K562 (cell line): Measurements from ENCODE around the gene TRAF3IP1. TPM values are rescaled to one million over a fixed set of nuclear protein-coding genes. Genes with fewer than 3 reads are reported as not detected.

Source experiments
- GABPA ChIP-seq: fragments of 200-800 bp; sonication (Bioruptor generic); conservative IDR thresholded peaks from 2 replicates; pipeline ENCODE4 v1.6.1; 2016; ENCODE audit warnings: low read depth, missing genetic modification characterization, missing compliant biosample characterization
- KAT7 ChIP-seq: sonication (generic); formaldehyde crosslinking; IDR thresholded peaks from 2 replicates; pipeline ENCODE4 v1.8.0; 2022; ENCODE audit warnings: missing genetic modification reagents, mild to moderate bottlenecking, borderline replicate concordance
- MAX ChIP-seq: sonication (generic); formaldehyde crosslinking; IDR thresholded peaks from 2 replicates; pipeline ENCODE4 v1.9.0; 2022; ENCODE audit warnings: mild to moderate bottlenecking, missing genetic modification reagents
- MYBL2 ChIP-seq, 2 experiments: fragments of 450-650 bp in 1 of 2; sonication (generic) in 1 of 2; formaldehyde crosslinking in 1 of 2; IDR thresholded peaks; 2 replicates each; pipeline versions ENCODE4 v1.6.1 to v1.8.1; 2017 to 2022; ENCODE audit warnings: borderline replicate concordance in 1 of 2, inconsistent platforms in 1 of 2, low read depth in 1 of 2, mild to moderate bottlenecking in 1 of 2, missing genetic modification reagents in 1 of 2, moderate library complexity in 1 of 2
- PKNOX1 ChIP-seq: fragments of 450-650 bp; IDR thresholded peaks from 2 replicates; pipeline ENCODE4 v1.6.1; 2016
- RAD21 ChIP-seq, 2 experiments: fragments of 250-450 bp in 1 of 2; fragments of 450-650 bp in 1 of 2; sonication (Bioruptor Pico) in 1 of 2; formaldehyde crosslinking in 1 of 2; IDR thresholded peaks in 1 of 2; conservative IDR thresholded peaks in 1 of 2; 2 replicates each; pipeline versions ENCODE4 v1.4.0 to v1.8.0; 2020 to 2022; ENCODE audit warnings: mild to moderate bottlenecking in 2 of 2, moderate library complexity in 1 of 2
- RBFOX2 ChIP-seq: fragments of 200-400 bp; formaldehyde crosslinking; IDR thresholded peaks from 2 replicates; pipeline ENCODE4 v1.6.1; 2017; ENCODE audit warnings: low read depth, mild to moderate bottlenecking, low read length, moderate library complexity
- RHOXF2B ChIP-seq: fragments of 250-450 bp; sonication (Bioruptor Pico); conservative IDR thresholded peaks from 2 replicates; pipeline ENCODE4 v1.5.1; 2021
- SIN3A ChIP-seq, 2 experiments: fragments of 150-350 bp in 1 of 2; IDR thresholded peaks; 2 replicates each; pipeline ENCODE4 v1.6.1; 2011 to 2016; ENCODE audit warnings: borderline replicate concordance in 2 of 2, low read depth in 2 of 2, low read length in 2 of 2, mild to moderate bottlenecking in 2 of 2, moderate library complexity in 2 of 2; ENCODE audit not compliant: control insufficient read depth in 1 of 2
- TAF15 ChIP-seq: fragments of 200-400 bp; formaldehyde crosslinking; IDR thresholded peaks from 2 replicates; pipeline ENCODE4 v1.6.1; 2017; ENCODE audit warnings: mild to moderate bottlenecking, low read depth, low read length, moderate library complexity
- TBL1XR1 ChIP-seq, 2 experiments: IDR thresholded peaks; 2 replicates each; pipeline ENCODE4 v1.6.1; 2012; ENCODE audit warnings: improper control_type of control experiment in 2 of 2, low read length in 2 of 2, mild to moderate bottlenecking in 1 of 2
- TBP ChIP-seq: optimal IDR thresholded peaks from 2 replicates; pipeline ENCODE3; 2011; ENCODE audit warnings: low read depth, low read length, improper control_type of control experiment
- TRIM25 ChIP-seq: fragments of 450-650 bp; IDR thresholded peaks from 2 replicates; pipeline ENCODE4 v1.7.0; 2016; ENCODE audit warnings: borderline replicate concordance
- ZBTB11 ChIP-seq, 3 experiments: fragments of 200-800 bp in 1 of 3; fragments of 250-450 bp in 1 of 3; fragments of 450-650 bp in 1 of 3; sonication (Bioruptor Pico) in 1 of 3; sonication (Bioruptor generic) in 1 of 3; formaldehyde crosslinking in 1 of 3; IDR thresholded peaks; 2 replicates each; pipeline versions ENCODE4 v1.6.1 to v1.8.0; 2016 to 2022; ENCODE audit warnings: mild to moderate bottlenecking in 2 of 3, missing genetic modification characterization in 2 of 3, missing compliant biosample characterization in 1 of 3, moderate library complexity in 1 of 3
- ZNF3 ChIP-seq: fragments of 250-450 bp; sonication (Bioruptor Pico); IDR thresholded peaks from 2 replicates; pipeline ENCODE4 v1.5.0; 2021; ENCODE audit warnings: mild to moderate bottlenecking, moderate library complexity
- ZNF551 ChIP-seq: fragments of 250-450 bp; sonication (Bioruptor Pico); IDR thresholded peaks from 2 replicates; pipeline ENCODE4 v1.5.0; 2021; ENCODE audit warnings: mild to moderate bottlenecking, moderate library complexity
- polyA plus RNA-seq, 8 experiments: library from polyadenylated mRNA; depleted of rRNA in 4 of 8; stranded (reverse) in 5 of 8; unstranded in 3 of 8; fragments of >200 nt; fragmentation: Nextera tagmentation in 2 of 8; fragmentation: Illumina TruSeq in 1 of 8; extraction: Ambion mirVana in 2 of 8; extraction: Trizol in 1 of 8; gene quantifications; 2 replicates each; pipeline versions ENCODE4 v1.2.1 to v1.2.3, GENCODE V29; 2011 to 2014; ENCODE audit warnings: inconsistent platforms in 1 of 8, missing spikeins in 1 of 8
- total RNA-seq, 7 experiments: library from RNA; depleted of rRNA in 6 of 7; stranded (reverse); fragments of >200 nt in 6 of 7; fragmentation: Illumina TruSeq in 2 of 7; extraction: Trizol in 2 of 7; gene quantifications; 2 replicates each; pipeline versions ENCODE4 v1.2.1 to v1.2.3, GENCODE V29; 2011 to 2021; ENCODE audit warnings: low replicate concordance in 1 of 7

Gene TRAF3IP1
- total and polyA plus RNA-seq, 9 of the 15 experiments (the other 6 are each of a cell fraction or from before 2014, with no cell fraction given), result 1.3 to 7.4 (median 3.4) TPM

GRCh38 chr2:238288650-238289573, 31.4 kb upstream of the TRAF3IP1 start (continued):
- no peak for TF ChIP-seq TRIM25
- TF ChIP-seq ZNF3 (CRISPR knock-in tag), result no peak
- TF ChIP-seq GABPA (tag), result peak; percentile 84
- peak; percentile 87 for TF ChIP-seq RBFOX2
- peak; percentile 18 to 67; a peak in 1 of 4 replicates for TF ChIP-seq SIN3A (IDR thresholded peaks at IDR 0.05; ENCODE audit: borderline replicate concordance in 2 of 2, control insufficient read depth in 1 of 2, low read depth in 2 of 2, low read length in 2 of 2)
- no peak for TF ChIP-seq MYBL2 (IDR thresholded peaks at IDR 0.05; ENCODE audit: low read depth)
- no peak for TF ChIP-seq MYBL2 (CRISPR knock-in tag; IDR thresholded peaks at IDR 0.05; ENCODE audit: borderline replicate concordance)
- TF ChIP-seq PKNOX1, result peak; percentile 99
- no peak for TF ChIP-seq RAD21 (CRISPR knock-in tag; conservative IDR thresholded peaks at IDR 0.05 in 1 of 2, IDR thresholded peaks at IDR 0.05 in 1 of 2)
- TF ChIP-seq TAF15, result no peak
- no peak for TF ChIP-seq RHOXF2B
- TF ChIP-seq TBP, result peak; percentile 67
- peak; percentile 87 for TF ChIP-seq MAX (CRISPR knock-in tag)
- TF ChIP-seq ZNF551 (CRISPR knock-in tag), result no peak
- TF ChIP-seq KAT7 (CRISPR knock-in tag), result no peak
- 0 out of 6 replicates have a peak, but pooled peaks of 1 of the 3 experiments have one; percentile 20 for TF ChIP-seq ZBTB11 (CRISPR knock-in tag; IDR thresholded peaks at IDR 0.05)
- TF ChIP-seq TBL1XR1 (IDR thresholded peaks at IDR 0.05; ENCODE audit: low read length in 2 of 2), result no peak
